GM20431 (cell line): ENCODE results near the gene GBA3.

Source experiments
- in situ Hi-C: fragments of 300-500 bp; cut with MseI, MboI; formaldehyde crosslinking; loops from one replicate; pipeline ENCODE4 v1.15.0; 2020; ENCODE audit warnings: low sequenced_read_pairs; ENCODE audit not compliant: unreplicated experiment

GBA3 gene

GRCh38 chr4:22688236-22688635 lies 4.5 kb upstream of the GBA3 start:
- in situ Hi-C loops = loop anchor here (25.0 kb wide), 1 partner anchor 276 kb away; no protein-coding TSS in a partner anchor

- in situ Hi-C loops = loop anchor here (25.0 kb wide), 1 partner anchor 277 kb away; no protein-coding TSS in a partner anchor
These were observed 3.3 kb upstream of the GBA3 start for GRCh38 chr4:22689428-22689827.

GRCh38 chr4:22695029-22695428 lies 2.3 kb downstream of the GBA3 start:
- in situ Hi-C loops = loop anchor here (25.0 kb wide), 1 partner anchor 283 kb away; no protein-coding TSS in a partner anchor

- in situ Hi-C loops = loop anchor here (25.0 kb wide), 1 partner anchor 284 kb away; no protein-coding TSS in a partner anchor
These were observed 3.2 kb downstream of the GBA3 start for GRCh38 chr4:22695917-22696316.

GRCh38 chr4:22703912-22704311 lies 11.2 kb downstream of the GBA3 start:
- in situ Hi-C loops = no loop called here

- in situ Hi-C loops = no loop called here
These were observed 14.7 kb downstream of the GBA3 start for GRCh38 chr4:22707390-22707789.

GRCh38 chr4:22708961-22709360 lies 16.2 kb downstream of the GBA3 start:
- in situ Hi-C loops = no loop called here

GRCh38 chr4:22712105-22712504 lies 19.4 kb downstream of the GBA3 start:
- in situ Hi-C loops = no loop called here

GRCh38 chr4:22712529-22712928 lies 19.8 kb downstream of the GBA3 start:
- in situ Hi-C loops = no loop called here

GRCh38 chr4:22713841-22714240 lies 21.1 kb downstream of the GBA3 start:
- in situ Hi-C loops = no loop called here

- in situ Hi-C loops = no loop called here
These were observed 26.5 kb downstream of the GBA3 start for GRCh38 chr4:22719218-22719617.

- in situ Hi-C loops = no loop called here
These were observed 27.4 kb downstream of the GBA3 start for GRCh38 chr4:22720091-22720490.

GRCh38 chr4:22721204-22721603 lies 28.5 kb downstream of the GBA3 start:
- in situ Hi-C loops = no loop called here

- in situ Hi-C loops = no loop called here
These were observed 37.3 kb downstream of the GBA3 start for GRCh38 chr4:22730021-22730420.

- in situ Hi-C loops = no loop called here
These were observed 41.1 kb downstream of the GBA3 start for GRCh38 chr4:22733816-22734215.

GRCh38 chr4:22736912-22737311 lies 44.2 kb downstream of the GBA3 start:
- in situ Hi-C loops = no loop called here

- in situ Hi-C loops = no loop called here
These were observed 47.2 kb downstream of the GBA3 start for GRCh38 chr4:22739968-22740367.

GRCh38 chr4:22741744-22742143 lies 49.0 kb downstream of the GBA3 start:
- in situ Hi-C loops = no loop called here

GRCh38 chr4:22743290-22743689 lies 50.6 kb downstream of the GBA3 start:
- in situ Hi-C loops = no loop called here

GRCh38 chr4:22744478-22745062 lies 51.8 kb downstream of the GBA3 start:
- in situ Hi-C loops = no loop called here

- in situ Hi-C loops = no loop called here
These were observed 52.5 kb downstream of the GBA3 start for GRCh38 chr4:22745234-22745633.

GRCh38 chr4:22754116-22754515 lies 61.4 kb downstream of the GBA3 start:
- in situ Hi-C loops = no loop called here
